ENCODE results near the gene WBP1.
"Not testable (repeated sequence)": the region's sequence is repeated elsewhere in the genome, so short reads cannot be mapped to it uniquely, and the experiment has no call there.

WBP1 gene

GRCh38 chr2:74427551-74427950 lies 30.7 kb upstream of the WBP1 start:
- no peak for DNase-seq (ENCODE audit: low read depth in 2 of 2)

GRCh38 chr2:74428675-74429074 lies 29.6 kb upstream of the WBP1 start:
- no peak for DNase-seq (ENCODE audit: low read depth in 2 of 2)

- no peak for DNase-seq (ENCODE audit: low read depth in 2 of 2)
These were observed 28.5 kb upstream of the WBP1 start for GRCh38 chr2:74429487-74430451.

- no peak for DNase-seq (ENCODE audit: low read depth in 2 of 2)
These were observed 27.7 kb upstream of the WBP1 start for GRCh38 chr2:74430502-74430901.

GRCh38 chr2:74436111-74436805 lies 22.0 kb upstream of the WBP1 start:
- no peak for DNase-seq (ENCODE audit: low read depth in 2 of 2)

- DNase-seq (ENCODE audit: low read depth in 2 of 2) = no peak
These were observed 21.2 kb upstream of the WBP1 start for GRCh38 chr2:74436848-74437695.

GRCh38 chr2:74438248-74438647 lies 20.0 kb upstream of the WBP1 start:
- no peak for DNase-seq (ENCODE audit: low read depth in 2 of 2)

GRCh38 chr2:74439373-74439772 lies 18.9 kb upstream of the WBP1 start:
- DNase-seq (ENCODE audit: low read depth in 2 of 2) = no peak

- no peak for DNase-seq (ENCODE audit: low read depth in 2 of 2)
These were observed 18.3 kb upstream of the WBP1 start for GRCh38 chr2:74439803-74440377.

GRCh38 chr2:74440378-74441169 lies 17.7 kb upstream of the WBP1 start:
- DNase-seq (ENCODE audit: low read depth in 2 of 2) = no peak

GRCh38 chr2:74441170-74441689 lies 17.0 kb upstream of the WBP1 start:
- no peak for DNase-seq (ENCODE audit: low read depth in 2 of 2)

GRCh38 chr2:74441690-74442482 lies 16.4 kb upstream of the WBP1 start, which contains the start of gene RTKN:
Gene RTKN, minus strand, starts transcription at chr2:74441937. Its CDS starts 121 bp downstream, at chr2:74441816.
- DNase-seq (ENCODE audit: low read depth in 2 of 2) = peak in 1 of 2 donors; percentile 11

GRCh38 chr2:74442483-74443297 lies 15.5 kb upstream of the WBP1 start:
- not testable (repeated sequence) for DNase-seq (ENCODE audit: low read depth in 2 of 2)

GRCh38 chr2:74444498-74445318 lies 13.5 kb upstream of the WBP1 start:
- no peak for DNase-seq (ENCODE audit: low read depth in 2 of 2)

- no peak for DNase-seq (ENCODE audit: low read depth in 2 of 2)
These were observed 10.8 kb upstream of the WBP1 start for GRCh38 chr2:74447230-74447999.

GRCh38 chr2:74448771-74449170 lies 9.5 kb upstream of the WBP1 start:
- DNase-seq (ENCODE audit: low read depth in 2 of 2) = no peak

- no peak for DNase-seq (ENCODE audit: low read depth in 2 of 2)
These were observed 7.6 kb upstream of the WBP1 start for GRCh38 chr2:74450570-74451190.

All from stimulated activated CD8-positive, alpha-beta memory T cell treated with anti-CD3 and anti-CD28 coated beads, Interleukin-2, amount 100 ng/mL, for 1 hour (primary cell).